ENCODE results near the gene VPREB3. TPM values are rescaled to one million over a fixed set of nuclear protein-coding genes. Genes with fewer than 3 reads are reported as not detected.

VPREB3 gene
- total and polyA plus RNA-seq, 2 of the 8 experiments (the other 6 are each of a cell fraction or from before 2014, with no cell fraction given): 0.52 to 4.6 TPM

GRCh38 chr22:23756891-23757290, 2.7 kb upstream of the VPREB3 start:
- Histone ChIP-seq H3K36me3 (ENCODE audit: control insufficient read depth in 2 of 4, insufficient read depth in 4 of 4, low read length in 3 of 4) (no peaks in the 10 kb centered on the region), H3K9me3 (ENCODE audit: insufficient read depth in 2 of 2, low read depth in 1 of 2, low read length in 1 of 2) (no peaks in the 10 kb centered on the region), H4K91ac (replicated peaks; ENCODE audit: insufficient read length, low read length) (no peak overlapping the region), H2BK20ac (ENCODE audit: low read length) (no peak overlapping the region), H3K4me1 (replicated peaks in 1 of 4; ENCODE audit: control insufficient read depth in 3 of 4, insufficient read depth in 4 of 4, low read length in 3 of 4) (peaks cover 0 to 6% (median 0%) of the 10 kb centered on the region in 4 experiments; a peak in 3 of 7 replicates), H3K79me2 (ENCODE audit: control insufficient read depth in 1 of 2, insufficient read depth in 2 of 2, low read length in 2 of 2) (no peaks in the 10 kb centered on the region), H2AK5ac (ENCODE audit: low read depth, low read length) (no peak overlapping the region), H3K4ac (replicated peaks; ENCODE audit: insufficient read length, low read depth, low read length) (no peak overlapping the region), H2BK5ac (ENCODE audit: low read depth, low read length) (no peak overlapping the region), H3K4me3 (ENCODE audit: extremely low read depth in 1 of 4, insufficient read depth in 2 of 4, low read depth in 3 of 4, low read length in 4 of 4) (no peak overlapping the region), H2BK120ac (replicated peaks; ENCODE audit: low read depth, low read length) (no peak overlapping the region), H4K8ac (ENCODE audit: extremely low read depth, insufficient read depth, low read length) (no peak overlapping the region), H4K20me1 (replicated peaks in 1 of 2; ENCODE audit: control insufficient read depth in 1 of 2, insufficient read depth in 2 of 2, low read length in 2 of 2) (no peaks in the 10 kb centered on the region), H4K5ac (ENCODE audit: insufficient read length, low read depth, low read length) (no peak overlapping the region), H3K27me3 (replicated peaks in 1 of 4; ENCODE audit: control insufficient read depth in 3 of 4, extremely low read depth in 1 of 4, insufficient read depth in 3 of 4, low read length in 3 of 4) (no peaks in the 10 kb centered on the region), H3K23ac (ENCODE audit: insufficient read length) (no peak overlapping the region), H3K4me2 (ENCODE audit: insufficient read depth in 1 of 2, low read depth in 2 of 2, low read length in 2 of 2) (peak overlapping the region in 1 of 2 experiments; percentile 28; a peak in 1 of 4 replicates), H3K23me2 (ENCODE audit: low read depth, low read length) (0 out of 2 replicates have a peak, but pooled peaks cover 2% of the 10 kb centered on the region), H3K27ac (ENCODE audit: low read depth, low read length) (no peak overlapping the region), H2BK12ac (ENCODE audit: low read depth, low read length) (no peak overlapping the region), H2BK15ac (ENCODE audit: low read length) (0 out of 2 replicates have a peak overlapping the region, but pooled peaks have one; percentile 61), H3K14ac (ENCODE audit: insufficient read length) (no peak overlapping the region), H3K79me1 (ENCODE audit: low read depth, low read length) (no peaks in the 10 kb centered on the region), H3K56ac (replicated peaks; ENCODE audit: insufficient read length, low read depth, low read length) (no peak overlapping the region), H2AFZ (ENCODE audit: low read length) (no peak overlapping the region), H3K18ac (ENCODE audit: extremely low read depth, low read length) (no peak overlapping the region), H3K9ac (replicated peaks in 1 of 4; ENCODE audit: extremely low read depth in 1 of 4, low read depth in 3 of 4, low read length in 3 of 4) (no peak overlapping the region)
- POLR2A ChIA-PET (ENCODE audit: partially characterized antibody): interaction anchor here (1.8 to 5.3 kb wide), 3 partner anchors 10 to 101 kb away, joined by 5 to 22 read pairs (median 5); partner anchors contain the start of genes CHCHD10 and SLC2A11
- DNase-seq (ENCODE audit: low read depth in 1 of 2, low spot score in 2 of 2) (no peak), FAIRE-seq (no peak)
- CTCF ChIA-PET (ENCODE audit: partially characterized antibody): interaction anchor here (0.8 kb wide), 1 partner anchor 20 kb away, joined by 3 read pairs; no protein-coding TSS in a partner anchor
- 70% methylated on average over 3 of the region's 4 CpGs; no CpG with 5 or more reads in 1 of the 2 experiments for WGBS, 2 experiments (ENCODE audit: extremely low coverage in 1 of 2, insufficient coverage in 1 of 2, insufficient read length in 1 of 2, insufficient replicate concordance in 2 of 2, low coverage in 1 of 2, low lambda C conversion rate in 2 of 2, missing lambda C conversion rate in 1 of 2)
- no peak for TF ChIP-seq CBX5 (IDR thresholded peaks at IDR 0.05; ENCODE audit: low read depth, low read length)
- TF ChIP-seq E2F6 (IDR thresholded peaks at IDR 0.05): 0 out of 2 replicates have a peak, but pooled peaks have one; percentile 16
